Measurements from ENCODE around the gene PKD1L1.

DNA sequence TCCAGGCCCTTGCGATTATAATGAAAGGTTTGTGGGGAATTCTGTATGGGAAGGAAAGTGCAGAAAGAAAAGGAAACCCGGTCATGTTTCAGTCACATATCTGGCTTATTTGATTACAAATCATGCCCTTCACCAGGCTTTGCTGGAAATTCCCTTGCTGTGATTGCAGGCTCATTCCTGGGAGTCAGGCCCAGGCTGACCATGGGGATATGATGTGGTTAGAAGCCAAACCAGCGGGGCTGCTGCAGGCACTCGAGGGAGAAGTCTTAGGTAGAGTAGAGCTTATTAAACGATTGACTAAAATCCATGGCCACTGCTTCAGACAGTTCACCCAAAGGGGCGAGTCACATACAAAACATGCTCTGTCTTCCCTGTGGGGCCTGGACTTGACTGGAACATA, 16.2 kb downstream of the PKD1L1 start:
- no peak for TF ChIP-seq POLR2AphosphoS5 (IDR thresholded peaks at IDR 0.05; ENCODE audit: low read depth, low read length)
- TF ChIP-seq YY1 (IDR thresholded peaks at IDR 0.05; ENCODE audit: extremely low read depth, insufficient replicate concordance, low read depth, low read length) = no peak
- no peak for TF ChIP-seq EGR1 (IDR thresholded peaks at IDR 0.05; ENCODE audit: low read depth)
- no peak for TF ChIP-seq RAD21 (IDR thresholded peaks at IDR 0.05; ENCODE audit: low read depth)
- TF ChIP-seq, protein P1, sequence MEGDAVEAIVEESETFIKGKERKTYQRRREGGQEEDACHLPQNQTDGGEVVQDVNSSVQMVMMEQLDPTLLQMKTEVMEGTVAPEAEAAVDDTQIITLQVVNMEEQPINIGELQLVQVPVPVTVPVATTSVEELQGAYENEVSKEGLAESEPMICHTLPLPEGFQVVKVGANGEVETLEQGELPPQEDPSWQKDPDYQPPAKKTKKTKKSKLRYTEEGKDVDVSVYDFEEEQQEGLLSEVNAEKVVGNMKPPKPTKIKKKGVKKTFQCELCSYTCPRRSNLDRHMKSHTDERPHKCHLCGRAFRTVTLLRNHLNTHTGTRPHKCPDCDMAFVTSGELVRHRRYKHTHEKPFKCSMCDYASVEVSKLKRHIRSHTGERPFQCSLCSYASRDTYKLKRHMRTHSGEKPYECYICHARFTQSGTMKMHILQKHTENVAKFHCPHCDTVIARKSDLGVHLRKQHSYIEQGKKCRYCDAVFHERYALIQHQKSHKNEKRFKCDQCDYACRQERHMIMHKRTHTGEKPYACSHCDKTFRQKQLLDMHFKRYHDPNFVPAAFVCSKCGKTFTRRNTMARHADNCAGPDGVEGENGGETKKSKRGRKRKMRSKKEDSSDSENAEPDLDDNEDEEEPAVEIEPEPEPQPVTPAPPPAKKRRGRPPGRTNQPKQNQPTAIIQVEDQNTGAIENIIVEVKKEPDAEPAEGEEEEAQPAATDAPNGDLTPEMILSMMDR (IDR thresholded peaks at IDR 0.05 in 2 of 3, conservative IDR thresholded peaks at IDR 0.05 in 1 of 3; ENCODE audit: borderline replicate concordance in 1 of 3, insufficient read depth in 1 of 3, low read depth in 2 of 3, low read length in 2 of 3) = no peak

All from HCT116 (cell line).